IPS DF 4.7 (cell line): ENCODE measurements around the gene KDF1.
"Not testable (repeated sequence)": the region's sequence is repeated elsewhere in the genome, so short reads cannot be mapped to it uniquely, and the experiment has no call there.

ENCODE experiments used
- DNase-seq: peaks from one replicate; pipeline ENCODE4 v3.0.0-alpha.2; 2013; ENCODE audit warnings: low spot score; ENCODE audit errors: extremely low read depth

The KDF1 gene

DNA sequence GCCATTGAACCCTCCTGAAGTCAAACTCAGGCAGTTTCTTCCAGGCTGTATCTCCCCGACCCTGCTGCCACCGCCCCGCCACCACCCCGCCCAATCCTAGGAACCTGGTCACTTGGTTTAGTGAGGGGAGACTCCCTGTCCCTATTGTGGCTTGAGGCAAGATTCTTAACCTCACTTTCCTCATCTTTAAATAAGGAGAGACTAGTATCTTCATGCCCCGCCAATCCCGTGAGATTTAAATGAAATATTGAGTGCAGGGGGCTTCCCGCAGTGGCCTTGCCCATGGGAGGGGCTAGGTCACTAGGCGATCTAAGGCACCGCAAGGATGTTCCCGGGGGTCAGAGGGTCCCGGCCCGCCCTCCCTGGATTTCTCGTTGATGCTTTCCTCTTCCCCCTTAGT lies 998 bp downstream of the KDF1 start:
- no peak for DNase-seq

DNA sequence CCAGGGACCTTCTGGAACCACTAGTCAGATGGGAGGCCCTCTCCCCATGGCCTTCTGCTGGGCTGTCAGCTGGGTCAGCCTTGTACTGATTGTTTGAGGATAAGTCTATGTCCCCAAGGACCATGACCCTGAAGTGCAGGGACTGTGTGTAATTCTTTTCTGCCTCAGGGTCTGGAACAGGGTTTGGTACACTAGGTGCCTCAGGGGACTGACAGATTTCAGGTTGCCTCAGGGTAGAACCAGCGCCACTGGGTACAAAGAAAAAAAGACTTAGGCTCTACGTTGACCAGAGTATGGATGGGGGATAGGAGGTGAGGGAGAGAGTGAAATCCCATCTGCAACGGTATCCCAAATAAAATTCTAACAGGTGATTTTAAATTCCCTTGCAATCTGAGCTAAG lies 3.0 kb downstream of the KDF1 start:
- no peak for DNase-seq

DNA sequence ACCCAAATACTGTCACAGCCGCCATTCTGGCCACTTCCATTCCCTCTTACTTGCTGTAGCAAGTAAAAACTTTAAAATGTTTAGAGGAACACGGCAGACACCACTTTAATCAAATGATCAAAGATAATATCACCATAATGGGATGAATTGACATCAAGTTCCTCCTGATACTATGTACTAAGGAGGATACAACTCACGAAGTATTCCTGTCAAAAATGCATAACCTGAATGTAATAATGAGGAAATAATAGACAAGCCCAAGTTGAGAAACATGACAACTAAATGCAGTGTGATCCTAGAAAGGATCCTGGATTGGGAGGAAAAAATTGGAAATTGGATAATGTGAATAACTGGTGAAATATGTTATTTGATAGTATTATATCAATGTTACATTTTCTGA lies 3.9 kb downstream of the KDF1 start:
- DNase-seq, result no peak

DNA sequence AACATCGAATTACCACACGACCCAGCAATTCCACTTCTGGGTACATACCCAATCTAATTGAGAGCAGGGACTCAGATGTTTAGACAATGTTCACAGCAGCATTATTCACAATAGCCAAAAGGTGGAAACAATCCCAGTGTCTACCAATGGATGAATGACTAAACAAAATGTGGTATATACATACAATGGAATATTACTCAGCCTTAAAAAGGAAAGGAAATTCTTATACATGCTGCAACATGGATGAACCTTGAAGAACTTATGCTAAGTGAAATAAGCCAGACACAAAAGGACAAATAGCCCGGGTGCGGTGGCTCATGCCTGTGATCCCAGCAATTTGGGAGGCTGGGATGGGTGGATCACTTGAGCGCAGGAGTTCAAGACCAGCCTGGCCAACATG lies 6.9 kb downstream of the KDF1 start:
- DNase-seq, result no peak

- no peak for DNase-seq
These were observed 8.3 kb downstream of the KDF1 start for GRCh38 chr1:26951821-26952497.

- DNase-seq, result no peak
These were observed 9.1 kb downstream of the KDF1 start for GRCh38 chr1:26951216-26951615.

- DNase-seq, result no peak
These were observed 9.7 kb downstream of the KDF1 start for GRCh38 chr1:26950602-26951001.

- DNase-seq, result no peak
These were observed 10.3 kb downstream of the KDF1 start for GRCh38 chr1:26949926-26950319.

DNA sequence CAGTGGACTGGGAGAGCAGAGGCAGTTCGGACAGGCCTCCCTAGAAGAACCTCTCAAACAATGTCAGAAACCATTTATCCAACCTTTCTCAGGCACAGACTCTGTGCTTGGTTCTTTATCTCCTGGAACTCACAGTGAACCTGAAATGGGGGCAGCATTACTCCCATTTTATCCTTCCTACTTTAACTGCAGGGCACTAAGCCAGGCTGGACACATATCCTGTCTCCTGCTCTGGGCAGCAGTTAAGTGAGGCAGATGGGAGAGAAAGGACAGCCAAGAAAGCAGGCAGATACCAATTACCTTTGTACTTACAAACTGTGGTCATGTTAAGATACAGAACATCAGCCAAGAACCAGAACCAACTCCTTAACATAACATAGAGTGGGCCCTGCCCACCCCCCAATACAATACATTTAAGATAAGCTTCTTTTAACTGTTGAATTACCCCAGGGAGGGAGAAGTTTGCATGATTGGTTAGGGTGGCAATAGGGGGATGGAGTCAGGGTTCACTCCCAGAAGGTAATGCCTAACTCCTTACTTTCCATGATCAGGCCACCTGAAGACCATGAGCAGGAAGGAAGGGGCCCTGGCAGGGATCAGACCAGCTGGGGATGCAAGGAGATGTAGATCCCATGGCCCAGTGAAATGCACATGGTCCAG lies 10.9 kb downstream of the KDF1 start:
- DNase-seq, result no peak

DNA sequence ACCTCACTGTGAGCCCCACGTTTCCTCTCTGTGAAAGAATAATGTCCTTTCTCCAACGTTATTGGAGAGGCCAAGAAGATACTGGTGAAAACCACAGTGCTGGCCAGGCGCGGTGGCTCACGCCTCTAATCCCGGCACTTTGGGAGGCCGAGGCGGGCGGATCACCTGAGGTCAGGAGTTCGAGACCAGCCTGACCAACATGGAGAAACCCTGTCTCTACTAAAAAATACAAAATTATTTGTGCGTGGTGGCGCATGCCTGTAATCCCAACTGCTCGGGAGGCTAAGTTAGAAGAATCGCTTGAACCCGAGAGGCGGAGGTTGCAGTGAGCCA lies 11.6 kb downstream of the KDF1 start:
- DNase-seq, result not testable (repeated sequence)

DNA sequence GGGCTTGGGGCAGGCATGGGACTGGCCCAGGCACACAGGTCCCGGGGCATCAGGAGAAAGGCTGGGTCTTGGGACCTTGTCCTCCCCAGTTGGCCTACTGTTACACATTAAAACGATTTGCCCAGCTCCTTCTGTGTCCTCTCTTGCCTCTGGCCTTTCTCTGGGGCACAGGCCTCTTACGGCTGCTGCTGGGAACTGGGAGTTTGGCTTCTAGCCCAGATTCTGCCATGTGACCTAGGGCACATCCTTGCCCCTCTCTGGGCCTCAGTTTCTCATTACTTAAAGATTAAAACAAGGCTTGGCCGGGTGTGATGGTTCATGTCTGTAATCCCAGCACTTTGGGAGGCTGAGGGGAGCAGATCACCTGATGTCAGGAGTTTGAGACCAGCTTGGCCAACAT lies 14.0 kb downstream of the KDF1 start:
- DNase-seq, result no peak

GRCh38 chr1:26945728-26946127 lies 14.5 kb downstream of the KDF1 start:
- no peak for DNase-seq

DNA sequence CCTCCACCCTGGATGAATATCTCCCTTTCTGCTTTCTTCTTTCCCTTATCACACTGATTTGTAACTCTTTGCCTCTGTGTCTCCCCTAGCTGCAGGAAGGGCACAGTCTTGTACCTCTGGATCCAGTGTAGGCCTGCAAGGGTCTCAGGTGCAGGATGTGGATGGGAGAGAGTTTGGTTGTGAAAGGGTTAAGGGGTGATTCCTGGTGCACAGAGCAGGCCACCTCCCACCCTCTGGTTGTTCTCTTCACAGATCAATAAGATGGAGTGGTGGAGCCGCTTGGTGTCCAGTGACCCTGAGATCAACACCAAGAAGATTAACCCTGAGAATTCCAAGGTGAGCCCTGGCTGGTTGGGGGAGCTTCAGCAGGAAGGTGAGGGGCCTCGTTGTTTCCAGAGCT lies 15.1 kb downstream of the KDF1 start:
- no peak for DNase-seq

- no peak for DNase-seq
These were observed 17.6 kb downstream of the KDF1 start for GRCh38 chr1:26942656-26943055.

DNA sequence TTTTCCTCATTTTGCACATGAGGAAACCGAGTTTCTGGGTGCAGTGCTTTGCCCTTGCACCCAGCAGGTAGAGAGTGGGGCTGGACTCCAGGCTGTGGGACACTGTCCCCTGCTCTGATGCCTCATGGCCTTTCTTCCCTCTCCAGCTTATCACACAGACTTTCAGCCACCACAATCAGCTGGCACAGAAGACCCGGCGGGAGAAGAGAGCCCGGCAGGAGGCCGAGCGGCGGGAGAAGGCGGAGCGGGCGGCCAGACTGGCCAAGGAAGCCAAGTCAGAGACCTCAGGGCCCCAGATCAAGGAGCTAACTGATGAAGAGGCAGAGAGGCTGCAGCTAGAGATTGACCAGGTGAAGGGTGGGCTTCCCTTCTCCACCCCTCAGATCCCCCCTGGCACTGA lies 19.0 kb downstream of the KDF1 start:
- no peak for DNase-seq

DNA sequence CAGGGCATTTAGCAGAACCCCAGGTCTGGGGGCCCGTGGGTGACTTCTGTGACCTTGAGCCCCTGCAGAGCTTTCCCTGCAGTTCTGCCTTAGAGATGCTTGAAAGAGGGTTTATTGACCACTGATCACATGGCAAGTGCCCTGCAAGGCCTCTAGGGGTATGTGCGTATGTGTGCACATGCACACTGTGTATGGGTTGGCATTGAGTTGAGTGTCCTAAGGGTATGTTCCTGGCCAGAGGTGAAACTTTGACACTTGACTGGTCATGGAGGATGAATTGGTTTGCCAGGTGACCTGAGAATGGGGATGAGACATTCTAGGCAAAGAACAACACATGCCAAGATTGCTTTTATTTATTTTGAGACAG lies 21.6 kb downstream of the KDF1 start:
- no peak for DNase-seq

GRCh38 chr1:26938004-26938658 lies 22.1 kb downstream of the KDF1 start:
- DNase-seq, result no peak

DNA sequence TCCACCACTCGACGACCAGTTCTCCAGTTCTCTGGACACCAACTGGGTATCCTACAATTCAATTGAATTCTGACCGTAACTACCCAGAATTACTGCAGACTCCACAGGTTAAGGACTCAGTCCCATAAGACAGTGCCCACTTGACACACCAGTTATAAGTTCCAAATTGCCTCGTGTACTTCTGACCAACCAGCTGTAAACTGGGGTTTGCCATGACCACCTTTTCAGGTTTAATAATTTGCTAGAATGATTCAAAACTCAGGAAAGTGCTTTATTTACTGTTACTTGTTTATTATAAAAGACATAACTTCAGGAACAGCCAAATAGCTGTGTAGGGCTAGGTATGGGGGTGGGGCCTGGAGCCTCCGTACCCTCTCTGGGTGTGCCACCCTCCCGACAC lies 23.4 kb downstream of the KDF1 start:
- no peak for DNase-seq

DNA sequence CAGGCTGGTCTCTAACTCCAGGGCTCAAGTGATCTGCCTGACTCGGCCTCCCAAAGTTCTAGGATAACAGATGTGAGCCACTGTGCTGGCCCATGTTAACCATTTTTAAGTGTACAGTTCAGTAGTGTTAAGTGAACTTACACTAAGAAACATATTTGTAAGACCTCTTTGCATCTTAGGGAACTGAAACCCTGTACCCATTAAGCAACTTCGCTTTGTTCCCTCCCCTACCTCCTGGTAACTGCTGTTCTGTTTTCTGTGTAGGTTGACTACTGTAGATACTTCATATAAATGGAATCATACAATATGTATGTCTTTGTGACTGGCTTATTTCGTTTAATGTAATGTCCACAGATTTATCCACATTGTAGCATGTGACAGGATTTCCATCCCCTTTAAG lies 27.7 kb downstream of the KDF1 start:
- DNase-seq, result no peak

GRCh38 chr1:26923711-26924110 lies 36.6 kb downstream of the KDF1 start:
- no peak for DNase-seq

DNA sequence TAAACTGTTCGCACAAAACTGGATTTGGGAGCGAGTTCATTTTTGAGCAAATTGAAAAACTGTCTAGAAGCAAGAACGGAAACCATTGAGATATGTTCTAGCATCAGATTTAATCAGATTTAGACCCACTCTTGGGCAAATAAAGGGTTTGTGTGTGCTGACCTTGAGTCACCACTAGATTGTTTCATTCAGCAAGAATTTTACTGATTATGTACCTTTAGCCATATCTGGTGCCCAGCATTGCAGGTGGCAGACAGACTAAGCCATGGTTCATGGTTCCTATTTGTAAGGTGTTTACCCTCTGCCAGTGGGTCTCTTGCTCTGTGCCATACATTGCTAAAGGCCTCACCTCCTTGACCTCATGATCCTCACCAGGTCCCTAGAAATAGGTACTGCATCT lies 37.4 kb downstream of the KDF1 start:
- DNase-seq, result no peak

DNA sequence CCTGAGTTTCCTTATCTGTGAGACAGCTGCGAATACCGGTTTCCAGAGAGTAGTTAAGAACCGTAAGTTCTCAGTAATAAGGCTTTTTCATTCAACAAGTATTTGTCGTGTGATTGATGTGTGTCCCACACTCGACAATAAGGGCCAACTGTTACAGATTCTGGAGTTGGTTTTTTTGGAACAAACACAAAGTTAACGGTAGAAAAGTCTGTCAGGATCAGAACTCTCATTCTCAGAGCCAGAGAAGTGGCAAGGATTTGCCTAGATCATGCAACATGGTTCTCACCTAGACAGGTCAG lies 37.9 kb downstream of the KDF1 start:
- no peak for DNase-seq
